A172 (cell line): ENCODE measurements around the gene NGEF. TPM values are rescaled to one million over a fixed set of nuclear protein-coding genes. Genes with fewer than 3 reads are reported as not detected.
A peak's percentile ranks its signal among the peaks of the same experiment; 100 is the strongest.

Source experiments
- DNase-seq: peaks from one replicate; pipeline ENCODE4 v3.0.0-alpha.2; 2015; ENCODE audit warnings: low spot score
- total RNA-seq: library from RNA; depleted of rRNA; stranded (reverse); fragments of >200 nt; shearing (Covaris generic); gene quantifications from 2 replicates; pipeline ENCODE4 v1.2.3, GENCODE V29; 2014

NGEF gene
- total RNA-seq, 1 experiment from 2014 or later = 33.3 TPM

DNA sequence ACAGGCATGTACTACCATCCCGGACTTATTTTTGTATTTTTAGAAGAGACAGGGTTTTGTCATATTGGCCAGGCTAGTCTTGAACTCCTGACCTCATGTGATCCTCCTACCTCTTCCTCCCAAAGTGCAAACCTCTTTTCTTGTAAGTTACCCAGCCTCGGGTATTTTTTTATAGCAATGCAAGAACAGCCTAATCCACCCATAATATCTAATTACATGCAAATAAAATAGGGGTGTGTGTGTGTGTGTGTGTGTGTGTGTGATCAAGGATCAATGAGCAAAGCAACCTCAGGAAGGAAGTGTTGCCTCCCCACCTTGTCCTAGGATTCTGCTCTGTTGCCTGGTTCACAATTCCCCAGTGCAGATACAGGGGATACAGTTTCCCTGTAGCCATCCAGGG, 45.6 kb downstream of the NGEF start:
- no peak for DNase-seq

DNA sequence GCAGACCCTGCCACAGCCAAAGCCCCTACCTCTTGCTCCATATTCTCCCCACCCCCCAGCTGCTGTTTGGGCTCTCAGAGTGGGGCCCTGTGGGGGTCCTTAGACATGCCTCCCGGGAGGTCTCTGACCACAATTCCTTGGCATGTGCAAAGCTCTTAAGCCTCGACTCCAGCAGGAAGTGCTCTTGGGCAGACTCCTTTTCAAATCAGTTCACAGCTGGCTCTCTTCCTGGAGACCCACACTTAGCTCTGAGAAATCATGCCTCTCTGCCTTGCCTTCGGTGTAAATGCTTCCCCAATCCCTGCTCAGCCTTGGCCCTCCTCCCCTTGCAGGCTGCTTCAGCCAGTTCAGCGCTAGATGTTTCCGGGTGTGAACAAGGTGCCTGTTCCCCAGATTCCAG, 46.9 kb downstream of the NGEF start:
- no peak for DNase-seq

DNA sequence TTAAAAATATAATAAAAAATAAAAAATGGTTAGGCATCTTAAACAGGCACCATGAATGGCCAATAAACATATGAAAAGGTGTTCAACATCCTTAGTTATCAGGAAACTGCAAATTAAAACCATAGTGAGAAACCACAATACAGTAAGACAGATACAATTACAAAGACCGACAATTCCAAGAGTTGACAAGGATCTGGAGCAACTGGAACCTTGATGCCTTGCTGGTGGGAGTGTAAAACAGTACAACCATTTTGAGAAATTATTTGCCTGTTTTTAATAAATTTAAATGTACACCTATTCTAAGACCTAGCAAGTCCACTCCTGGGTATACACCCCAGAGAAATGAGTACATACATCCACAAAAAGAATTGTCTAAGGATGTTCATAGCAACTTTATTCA, 49.1 kb downstream of the NGEF start:
- DNase-seq = no peak

DNA sequence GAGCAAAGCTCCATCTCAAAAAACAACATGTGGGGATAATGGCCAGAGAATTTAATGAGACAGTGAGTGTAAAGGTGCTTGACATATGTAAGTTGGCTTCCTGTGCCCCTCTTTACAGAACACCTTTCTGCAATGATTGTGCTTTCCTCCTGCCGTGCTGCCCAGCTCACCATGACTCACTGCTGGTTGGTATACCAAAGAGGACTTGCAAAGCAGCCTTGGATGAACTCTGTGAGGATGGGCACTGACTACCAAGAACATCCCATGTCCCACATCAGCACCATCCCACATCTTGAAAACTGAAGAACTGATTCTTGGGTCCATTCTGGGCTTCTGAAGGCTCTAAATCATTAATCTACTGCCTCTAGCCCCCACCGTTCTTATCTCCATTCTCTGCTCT, 52.2 kb downstream of the NGEF start:
- peak; percentile 41 for DNase-seq

DNA sequence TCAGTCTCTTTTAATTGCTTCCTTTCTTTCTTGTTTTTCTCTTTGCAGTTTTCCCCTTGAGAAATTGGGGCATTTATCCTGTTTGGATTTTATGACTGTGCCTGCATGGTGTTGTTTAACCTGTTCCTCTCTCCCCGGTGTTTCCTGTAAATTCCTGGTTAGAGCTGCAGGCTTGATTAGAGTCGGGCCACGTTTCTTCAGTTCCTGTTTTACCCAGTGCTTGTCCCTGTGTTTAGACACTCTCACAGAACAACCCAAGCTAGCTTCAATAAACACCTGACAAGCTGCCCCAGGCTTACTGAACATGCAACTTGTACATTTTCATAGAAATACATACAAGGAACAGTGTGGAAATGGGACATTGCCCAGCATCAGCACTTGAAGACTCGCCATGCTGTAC, 53.9 kb downstream of the NGEF start:
- no peak for DNase-seq

DNA sequence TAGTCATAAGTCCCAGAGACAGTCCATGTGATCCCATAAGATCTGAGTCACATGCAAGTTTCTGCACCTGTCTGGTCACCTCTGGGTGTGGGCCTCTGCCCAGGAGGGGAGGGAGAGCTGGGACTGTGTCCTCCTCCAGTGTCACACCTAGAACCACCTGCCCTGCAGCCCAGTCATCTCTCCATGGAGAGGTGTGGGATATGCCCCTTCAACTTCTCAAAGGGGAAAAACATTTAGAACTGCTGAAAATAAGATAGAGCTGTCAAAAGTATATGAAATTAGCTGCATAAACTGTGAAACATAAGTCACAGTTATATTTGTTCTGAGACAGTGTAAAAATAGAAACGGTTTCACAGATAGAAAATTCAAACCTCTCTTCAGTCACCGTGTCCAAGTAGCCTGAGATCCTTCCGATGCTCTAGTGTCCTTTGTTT, 55.4 kb downstream of the NGEF start:
- no peak for DNase-seq

DNA sequence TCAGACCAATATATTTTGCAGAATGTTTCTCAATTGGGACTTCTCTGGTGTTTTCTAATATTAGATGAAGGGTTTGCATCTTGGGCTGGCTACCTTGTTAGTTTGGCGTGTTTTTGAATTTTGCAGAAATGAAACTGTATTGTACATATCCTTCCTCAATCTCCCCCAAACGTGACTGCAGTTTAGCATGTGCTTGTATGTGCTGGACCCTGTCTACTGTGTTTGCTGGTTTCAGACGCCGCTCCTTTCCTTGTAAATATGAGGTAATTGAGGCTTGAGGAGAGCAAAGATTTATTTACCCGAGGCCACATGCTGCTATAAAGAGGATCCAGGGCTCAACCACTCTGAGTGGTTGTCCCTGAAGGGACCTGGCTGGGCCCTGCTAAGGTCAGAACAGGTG, 57.2 kb downstream of the NGEF start:
- no peak for DNase-seq

DNA sequence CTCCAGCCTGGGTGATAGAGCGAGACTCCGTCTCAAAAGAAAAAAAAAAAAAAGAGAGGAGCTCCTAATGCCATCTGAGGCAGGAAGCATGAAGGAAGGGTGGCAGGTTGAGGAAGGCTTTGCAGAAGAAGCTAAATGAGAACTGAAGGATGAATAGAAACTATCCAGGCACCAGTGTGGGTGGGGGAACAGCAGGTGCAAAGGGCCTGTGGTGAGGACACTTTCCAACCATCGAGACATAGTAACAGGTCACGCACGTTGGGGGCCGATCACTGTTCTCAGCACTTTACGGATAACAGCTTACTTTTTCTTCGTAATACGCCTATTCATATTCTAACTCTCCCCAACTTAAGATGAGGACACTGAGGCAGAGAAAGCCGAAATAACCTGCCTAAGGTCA, 58.4 kb downstream of the NGEF start:
- no peak for DNase-seq

DNA sequence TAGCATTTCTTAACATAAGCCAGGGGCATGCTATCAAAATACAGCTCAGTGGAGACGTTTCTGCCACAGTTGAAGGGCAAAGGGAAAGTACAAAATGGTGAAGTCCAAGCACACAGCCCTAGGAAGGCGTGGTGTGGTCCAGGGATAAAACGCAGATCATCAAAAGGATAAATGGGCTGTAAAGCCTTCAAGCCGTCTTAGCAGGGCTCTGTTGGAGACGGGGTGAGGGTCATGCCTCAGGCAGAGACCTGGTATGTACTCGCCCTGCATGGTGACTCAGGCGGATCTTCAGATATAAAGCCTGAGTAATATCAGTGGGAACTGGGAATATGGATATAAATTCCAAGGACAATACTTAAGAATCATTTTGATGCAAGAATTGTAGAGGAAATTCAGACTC, 61.2 kb downstream of the NGEF start:
- DNase-seq = peak; percentile 68

DNA sequence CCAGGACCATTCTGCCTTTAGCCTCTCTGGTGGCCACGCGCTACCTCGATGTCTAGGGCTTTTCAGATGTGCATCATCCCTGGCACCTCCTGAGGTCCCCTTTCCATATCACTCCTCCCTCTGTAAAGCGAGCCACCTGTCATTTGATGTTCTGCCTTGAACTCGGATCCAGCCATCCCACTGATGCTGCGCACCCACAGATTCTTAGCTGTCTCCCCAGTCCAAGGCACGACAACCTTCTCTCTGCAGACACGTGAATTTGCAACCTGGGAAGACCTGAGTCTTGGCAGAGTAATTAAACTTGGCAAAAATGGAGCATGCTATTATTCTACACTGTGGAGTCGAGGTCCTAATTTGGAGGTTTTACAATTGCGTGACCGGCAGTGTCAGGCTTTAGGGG, 61.9 kb downstream of the NGEF start:
- DNase-seq = no peak

DNA sequence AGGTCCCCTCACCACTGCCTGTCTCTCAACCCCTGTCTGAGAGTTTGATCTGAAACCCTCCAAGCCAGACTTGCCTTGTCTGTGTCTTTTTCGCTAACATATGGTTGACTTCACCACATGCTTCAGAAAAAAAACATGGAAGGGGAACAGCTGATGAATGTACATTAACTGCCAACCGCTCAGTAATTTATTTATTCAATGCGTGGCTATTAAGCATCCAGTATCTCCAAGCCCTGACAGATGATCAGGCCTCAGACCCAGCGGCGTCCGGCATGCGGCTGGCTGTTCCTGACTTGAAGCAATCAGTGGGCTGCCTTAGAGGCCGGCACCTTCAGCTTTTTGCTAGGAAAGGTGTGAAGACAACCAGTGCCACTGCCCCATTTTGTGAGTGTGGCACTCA, 62.3 kb downstream of the NGEF start:
- DNase-seq = no peak

DNA sequence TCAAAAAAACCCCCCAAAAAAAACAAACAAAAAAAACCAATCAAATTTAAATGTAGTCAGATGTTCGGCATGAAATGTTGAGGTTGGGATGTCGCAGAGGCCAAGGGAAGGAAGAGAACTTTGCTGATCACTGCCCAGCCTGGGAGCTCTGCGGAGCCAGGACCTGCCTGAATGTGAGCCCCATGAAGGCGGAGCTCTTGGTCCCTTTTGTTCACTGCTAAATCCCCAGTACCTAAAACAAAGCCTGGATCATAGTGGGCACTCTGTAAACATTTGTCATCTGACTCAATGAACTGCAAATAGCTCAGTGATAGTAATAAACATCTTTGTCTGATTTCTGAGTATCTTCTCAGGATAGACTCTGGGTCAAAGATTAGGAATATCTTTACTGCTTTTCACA, 64.0 kb downstream of the NGEF start:
- DNase-seq = no peak

DNA sequence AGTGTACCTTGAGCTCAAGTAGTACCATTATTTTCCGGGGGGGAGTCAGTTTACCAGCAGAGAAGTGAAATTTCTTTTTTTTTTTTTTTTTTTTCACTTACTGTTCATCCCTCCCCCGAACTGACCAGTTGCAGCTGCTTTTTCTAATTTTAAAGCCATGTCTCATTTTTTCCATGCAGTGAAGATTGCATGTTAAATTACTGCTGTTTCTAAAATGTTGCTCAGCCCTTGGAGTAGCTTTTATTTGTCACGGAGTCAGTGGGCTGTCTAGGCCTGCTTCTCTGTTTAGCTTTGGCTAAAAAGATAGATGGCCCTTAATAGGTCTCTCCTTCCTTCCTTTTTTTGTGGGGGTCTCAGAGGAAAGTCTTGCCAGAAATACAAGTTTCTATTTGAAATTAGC, 70.2 kb downstream of the NGEF start:
- no peak for DNase-seq

DNA sequence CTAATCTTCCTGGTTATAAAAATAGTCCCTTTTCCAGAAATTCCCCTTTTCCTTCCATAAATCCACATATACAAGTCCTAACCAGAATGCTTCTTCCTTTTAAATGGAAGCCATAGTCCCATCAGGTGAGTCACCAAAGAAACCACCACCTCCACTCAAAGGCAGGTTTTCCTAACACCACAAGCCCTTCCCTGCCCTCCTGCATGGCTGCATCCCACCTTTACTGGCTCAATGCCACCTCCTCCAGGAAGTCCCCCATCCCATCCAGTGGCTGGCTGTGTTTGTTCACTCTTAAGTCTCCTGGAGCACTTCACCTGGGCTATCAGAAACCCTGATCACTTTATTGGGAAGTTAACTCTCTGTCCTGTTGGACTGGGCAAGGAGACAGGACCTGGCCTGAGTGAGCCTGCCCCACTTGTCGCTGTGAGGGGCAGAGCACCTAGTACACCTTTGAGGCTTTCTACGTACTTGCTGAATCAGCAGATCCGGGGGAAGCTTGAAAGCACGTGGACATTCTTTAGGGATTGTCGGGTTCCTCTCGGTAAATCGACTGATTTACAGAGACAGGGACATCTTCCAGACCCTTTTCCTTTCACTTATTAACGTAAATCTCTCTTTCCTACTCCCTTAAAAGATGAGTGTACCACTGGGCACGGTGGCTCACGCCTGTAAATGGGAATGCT, 71.0 kb downstream of the NGEF start:
- DNase-seq = no peak

DNA sequence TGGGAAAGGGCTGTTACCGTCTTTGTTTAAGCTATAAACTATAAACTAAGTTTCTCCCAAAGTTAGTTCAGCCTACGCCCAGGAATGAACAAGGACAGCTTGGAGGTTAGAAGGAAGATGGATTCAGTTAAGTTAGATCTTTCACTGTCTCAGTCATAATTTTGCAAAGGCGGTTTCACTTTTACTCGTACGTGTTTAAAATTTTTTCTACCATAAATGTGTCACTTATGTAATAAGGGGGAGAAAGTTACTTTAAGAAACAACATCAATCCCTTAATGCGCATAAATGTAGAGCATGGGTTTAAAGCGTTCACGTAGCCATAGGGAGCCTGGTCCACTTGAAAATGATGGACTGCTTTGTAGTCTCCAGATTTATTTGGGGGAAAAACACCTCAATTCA, 71.7 kb downstream of the NGEF start:
- DNase-seq = no peak

DNA sequence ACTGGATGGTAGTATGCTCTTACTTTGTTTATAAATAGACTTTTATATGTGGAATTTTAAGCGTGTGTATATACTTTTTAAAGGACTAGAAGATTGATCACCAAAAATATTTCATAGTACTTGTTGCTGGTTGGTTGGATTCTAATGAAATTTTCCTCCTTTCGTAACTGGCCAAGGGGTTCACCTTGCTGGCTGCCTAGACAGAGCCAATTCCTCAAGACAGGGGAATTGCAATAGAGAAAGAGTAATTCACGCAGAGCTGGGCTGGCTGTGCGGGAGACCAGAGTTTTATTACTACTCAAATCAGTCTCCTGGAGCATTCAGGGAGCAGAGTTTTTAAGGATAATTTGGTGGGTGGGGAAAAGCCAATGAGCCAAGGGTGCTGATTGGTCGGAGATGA, 72.3 kb downstream of the NGEF start:
- no peak for DNase-seq

DNA sequence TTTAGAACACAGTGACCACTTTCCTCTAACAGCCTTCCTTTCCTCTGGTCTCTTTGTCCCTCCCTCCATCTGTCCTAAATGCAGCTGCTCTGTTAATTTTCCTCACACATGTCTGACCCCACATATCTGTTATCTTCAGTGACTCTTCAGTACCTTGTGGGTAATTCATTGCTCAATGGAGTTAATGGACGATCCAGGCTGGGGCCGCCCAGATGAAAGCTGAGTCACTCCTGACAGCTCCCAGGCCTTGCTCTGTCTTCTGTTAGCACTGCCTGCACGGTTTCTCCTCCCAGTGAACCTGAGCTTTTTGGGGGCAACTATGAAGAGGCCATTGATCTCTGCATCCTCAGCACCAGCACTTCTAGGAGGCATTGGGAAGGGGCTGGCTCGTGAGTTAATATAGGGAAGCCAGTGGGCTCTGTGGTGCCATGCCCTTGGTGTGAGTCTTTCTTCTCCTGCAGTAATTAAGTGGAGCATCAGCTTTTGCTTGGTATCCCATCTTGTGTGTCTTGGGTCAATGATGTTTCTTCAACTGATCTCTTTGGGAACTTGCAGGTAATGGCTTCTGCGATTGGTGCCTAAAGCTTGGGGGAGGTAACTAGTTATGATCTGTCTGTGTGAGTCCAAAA, 75.7 kb downstream of the NGEF start:
- DNase-seq = peak; percentile 71

DNA sequence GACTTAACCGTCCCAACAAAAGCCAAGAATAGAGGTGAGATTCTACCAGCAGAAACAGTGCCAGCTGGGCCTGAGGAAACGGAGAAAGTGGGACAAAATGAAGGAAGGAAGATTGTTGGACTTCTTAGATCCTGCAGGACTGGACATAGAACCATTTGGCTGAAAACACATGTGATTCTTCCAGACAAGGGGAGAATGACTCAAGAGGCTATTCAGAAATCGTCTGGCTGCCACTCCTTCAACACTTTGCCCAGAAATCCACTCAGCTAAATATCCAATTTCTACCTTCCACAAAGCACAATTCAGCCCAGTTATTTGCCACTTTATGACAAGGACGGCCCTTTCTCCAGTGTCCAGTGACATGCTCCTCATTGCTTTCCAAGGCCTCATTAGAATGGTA, 81.4 kb downstream of the NGEF start:
- no peak for DNase-seq

DNA sequence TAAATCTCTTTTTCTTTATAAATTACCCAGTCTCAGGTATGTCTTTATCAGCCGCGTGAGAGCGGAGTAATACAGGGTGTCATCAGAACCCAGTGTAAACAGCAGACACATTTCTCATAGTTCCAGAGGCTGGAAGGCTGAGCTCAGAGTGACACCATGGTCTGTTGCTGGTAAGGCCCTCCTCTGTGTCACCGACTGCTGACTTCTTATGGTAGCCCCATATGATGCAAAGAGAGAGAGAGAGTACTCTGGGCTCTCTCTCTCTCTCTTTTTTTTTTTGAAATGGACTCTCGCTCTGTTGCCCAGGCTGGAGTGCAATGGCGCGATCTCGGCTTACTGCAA, 83.0 kb downstream of the NGEF start:
- DNase-seq = no peak

DNA sequence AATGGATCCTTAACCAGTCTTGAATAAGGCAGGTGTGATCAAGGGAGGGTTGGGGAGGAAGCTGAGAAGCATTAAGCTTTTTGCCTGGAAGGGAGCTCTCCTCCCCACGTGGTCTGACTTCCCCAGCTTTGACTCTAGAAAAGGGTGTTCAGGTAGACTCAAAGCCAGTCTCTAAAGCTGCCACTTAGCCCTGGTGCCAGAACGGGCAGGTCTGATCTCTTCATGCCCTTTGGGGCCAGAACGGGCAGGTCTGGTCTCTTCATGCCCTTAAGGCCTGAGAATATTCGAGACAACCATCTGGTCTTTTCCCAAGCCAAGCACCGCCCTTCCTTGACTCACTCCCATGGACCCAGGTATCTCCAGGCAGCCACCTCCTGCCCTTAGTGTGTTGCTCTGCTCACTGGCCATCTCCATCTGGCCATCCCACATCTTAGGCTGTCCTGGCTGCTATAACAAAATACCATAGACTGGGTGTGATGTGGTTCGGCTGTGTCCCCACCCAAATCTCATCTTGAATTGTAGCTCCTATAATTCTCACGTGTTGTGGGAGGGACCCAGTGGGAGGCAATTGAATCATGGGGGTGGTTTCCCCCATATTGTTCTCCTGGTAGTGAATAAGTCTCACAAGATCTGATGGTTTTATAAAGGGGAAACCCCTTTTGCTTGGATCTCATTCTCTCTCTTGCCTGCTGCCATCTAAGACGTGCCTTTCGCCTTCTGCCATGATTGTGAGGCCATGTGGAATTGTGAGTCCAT, 83.6 kb downstream of the NGEF start:
- DNase-seq = peak; percentile 18

DNA sequence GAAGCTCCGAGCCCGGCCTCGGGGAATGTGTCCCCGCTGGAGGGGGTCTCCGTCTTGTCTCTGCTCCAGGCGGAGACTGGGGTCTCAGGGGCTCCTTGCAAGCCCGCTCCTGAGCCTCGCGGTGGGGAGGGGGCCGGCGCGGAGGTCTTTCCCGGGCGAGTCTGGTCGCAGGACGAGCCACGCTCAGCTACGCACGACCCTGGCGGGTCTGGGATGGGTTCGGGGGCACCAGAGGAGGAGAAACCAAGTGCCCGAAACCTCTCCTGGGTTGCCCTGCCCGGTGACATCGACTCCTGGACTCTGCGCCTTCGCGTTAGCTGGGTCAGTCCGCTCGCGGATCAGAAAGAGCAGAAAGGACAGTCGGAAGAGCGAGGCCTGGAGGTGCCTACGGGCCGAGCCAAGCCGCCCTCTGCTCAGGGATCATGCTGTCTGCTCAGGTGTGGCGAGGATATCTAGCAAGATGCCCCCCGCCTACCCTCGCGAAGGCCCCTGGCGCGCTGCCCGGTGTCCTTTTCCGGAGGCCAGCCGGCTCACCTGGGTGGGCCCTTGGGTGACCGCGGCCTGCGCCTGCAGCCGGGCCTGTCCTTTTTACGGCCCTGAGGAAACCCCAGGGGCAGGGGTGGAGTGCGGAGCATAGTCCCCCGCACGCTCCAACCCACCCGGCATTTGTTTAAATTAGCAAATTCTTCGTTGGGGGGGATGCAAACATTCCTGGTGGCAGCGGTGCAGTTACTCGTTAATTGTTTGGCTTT, 84.3 kb downstream of the NGEF start:
- DNase-seq = no peak

DNA sequence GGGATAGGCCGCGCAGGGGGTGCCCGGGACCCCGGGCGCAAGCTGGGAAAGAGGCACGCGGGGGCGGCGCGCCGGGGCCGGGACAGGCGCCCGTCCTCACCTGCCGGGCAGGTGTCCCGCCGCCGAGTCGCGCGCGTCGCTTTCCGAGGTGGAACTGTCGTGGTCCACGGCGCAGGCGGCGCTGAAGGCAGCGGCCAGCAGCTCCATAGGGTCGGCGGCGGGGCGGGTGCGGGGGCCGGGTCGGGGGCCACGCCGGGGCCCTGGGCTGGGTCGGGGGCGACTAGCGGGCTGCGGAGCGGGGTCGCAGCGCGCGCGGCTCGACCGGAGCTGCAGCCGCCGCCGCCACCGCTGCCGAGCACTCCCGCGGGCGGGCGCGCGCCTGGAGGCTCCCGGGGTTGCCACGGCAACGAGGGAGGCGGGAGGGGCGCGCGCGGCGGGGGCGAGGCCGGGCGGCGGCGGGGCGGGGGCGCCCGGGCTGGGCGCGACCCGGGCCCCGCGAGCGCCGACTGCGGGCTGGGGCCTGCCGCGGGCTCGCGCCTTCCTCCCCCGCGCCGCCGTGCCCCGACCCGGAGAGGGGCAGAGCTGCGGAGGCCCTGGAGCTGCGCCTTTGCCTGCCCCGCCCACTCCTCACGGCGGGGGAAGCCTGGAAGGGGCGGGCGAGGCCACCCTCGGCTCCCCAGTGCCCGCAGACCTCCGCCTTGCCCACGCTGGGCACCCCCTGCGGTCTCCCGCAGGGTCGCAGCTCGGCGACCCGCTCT, 85.1 kb downstream of the NGEF start:
- DNase-seq = no peak
